Measurements from ENCODE around the gene KCNQ2. TPM values are rescaled to one million over a fixed set of nuclear protein-coding genes. Genes with fewer than 3 reads are reported as not detected.

Gene KCNQ2
- total RNA-seq (not detected), polyA plus RNA-seq (not detected)
- long read RNA-seq, donor 1: 0 reads
- long read RNA-seq, donor 2, transcript KCNQ2-201 (8 exons, 1,426 nt): major isoform, 7 of 7 reads
- long read RNA-seq, donor 2, partial matches to known transcripts: 0 of 7 reads
- long read RNA-seq, donor 2, other reads (novel, unspliced or antisense): 0 of 7 reads
- long read RNA-seq, donor 3: 0 reads

DNA sequence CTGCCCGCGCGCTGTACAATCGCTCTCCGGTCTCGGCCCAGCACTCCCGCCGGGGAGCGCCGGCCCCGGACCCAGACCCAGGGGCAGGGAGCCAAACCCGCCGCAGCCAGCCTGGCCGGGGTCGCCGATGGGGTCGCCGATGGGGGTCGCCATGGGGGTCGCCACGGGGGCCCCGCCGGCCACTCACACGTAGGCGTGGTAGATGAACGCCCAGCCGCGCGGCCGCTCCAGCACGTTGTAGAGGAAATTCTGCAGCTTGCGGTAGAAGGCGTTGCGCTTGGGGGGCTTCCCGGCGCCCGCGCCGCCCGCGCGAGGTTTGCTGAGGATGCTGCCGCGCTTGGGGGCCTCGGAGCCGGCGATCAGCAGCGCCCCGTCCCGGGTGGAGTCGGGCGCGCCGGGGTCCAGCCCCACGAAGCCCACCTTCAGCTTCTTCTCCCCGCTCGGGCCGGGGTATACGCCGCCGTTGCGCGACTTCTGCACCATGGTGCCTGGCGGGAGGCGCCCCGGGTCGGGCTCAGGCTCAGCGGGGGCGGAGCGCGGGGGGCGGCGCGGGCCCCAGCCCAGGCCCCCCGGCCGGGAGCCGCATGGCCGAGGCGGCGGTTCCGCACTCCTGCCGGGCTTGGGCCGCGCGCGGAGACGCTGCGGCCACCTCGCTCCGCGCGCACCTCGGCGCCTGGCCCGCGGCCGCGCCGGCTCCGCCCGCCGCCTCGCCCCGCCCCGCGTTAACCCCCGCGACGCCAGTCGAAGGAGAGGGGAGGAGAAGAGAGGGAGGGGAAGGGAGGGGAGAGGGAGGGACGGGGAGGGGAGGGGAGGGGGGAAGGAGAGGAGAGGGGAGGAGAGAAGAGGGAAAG is at the start of gene KCNQ2:
TSS of gene KCNQ2 (minus strand) at position 675 of the 851 bp plus-strand sequence. CDS start at position 483, 192 bp downstream.
- Histone ChIP-seq H3K4me1 (ENCODE audit: insufficient read depth) (no peaks in the 10 kb centered on the region), H3K27ac (no peak within 1 kb of the TSS), H3K36me3 (no peaks in the 10 kb centered on the region), H3K27me3 (peaks cover 2% of the 10 kb centered on the region), H3K4me3 (no peak within 1 kb of the TSS), H3K9me3 (no peaks in the 10 kb centered on the region)
- TF ChIP-seq, protein P1, sequence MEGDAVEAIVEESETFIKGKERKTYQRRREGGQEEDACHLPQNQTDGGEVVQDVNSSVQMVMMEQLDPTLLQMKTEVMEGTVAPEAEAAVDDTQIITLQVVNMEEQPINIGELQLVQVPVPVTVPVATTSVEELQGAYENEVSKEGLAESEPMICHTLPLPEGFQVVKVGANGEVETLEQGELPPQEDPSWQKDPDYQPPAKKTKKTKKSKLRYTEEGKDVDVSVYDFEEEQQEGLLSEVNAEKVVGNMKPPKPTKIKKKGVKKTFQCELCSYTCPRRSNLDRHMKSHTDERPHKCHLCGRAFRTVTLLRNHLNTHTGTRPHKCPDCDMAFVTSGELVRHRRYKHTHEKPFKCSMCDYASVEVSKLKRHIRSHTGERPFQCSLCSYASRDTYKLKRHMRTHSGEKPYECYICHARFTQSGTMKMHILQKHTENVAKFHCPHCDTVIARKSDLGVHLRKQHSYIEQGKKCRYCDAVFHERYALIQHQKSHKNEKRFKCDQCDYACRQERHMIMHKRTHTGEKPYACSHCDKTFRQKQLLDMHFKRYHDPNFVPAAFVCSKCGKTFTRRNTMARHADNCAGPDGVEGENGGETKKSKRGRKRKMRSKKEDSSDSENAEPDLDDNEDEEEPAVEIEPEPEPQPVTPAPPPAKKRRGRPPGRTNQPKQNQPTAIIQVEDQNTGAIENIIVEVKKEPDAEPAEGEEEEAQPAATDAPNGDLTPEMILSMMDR (IDR thresholded peaks at IDR 0.05): no peak
- TF ChIP-seq EP300 (IDR thresholded peaks at IDR 0.05) (no peak), POLR2A (IDR thresholded peaks at IDR 0.05) (no peak)
- DNase-seq: no peak
- intact Hi-C loops (cut with DNase I): no loop called here
- WGBS, 3 donors: 1 to 2% (median 1%) methylated on average over 35 to 110 of the region's 111 CpGs

DNA sequence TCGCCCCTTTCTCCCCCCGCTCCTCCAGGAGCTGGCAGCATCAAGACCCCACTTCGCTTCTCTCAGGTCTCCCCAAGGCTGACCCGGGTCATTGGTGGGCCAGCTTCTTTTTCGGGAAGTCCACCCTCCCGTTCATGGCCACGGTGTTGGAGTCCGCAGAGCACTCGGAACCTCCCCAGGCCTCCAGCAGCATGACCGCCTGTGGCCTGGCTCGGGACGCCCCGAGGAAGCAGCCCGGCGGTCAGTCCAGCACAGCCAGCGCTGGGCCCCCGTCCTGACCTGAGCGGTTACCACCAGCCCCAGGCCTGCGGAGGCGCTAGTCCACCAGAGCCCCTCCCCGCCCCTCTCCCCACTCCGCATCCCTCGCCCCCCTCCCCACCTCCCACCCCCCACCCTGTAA is 49.1 kb upstream of the KCNQ2 start:
- TF ChIP-seq, protein P1 (IDR thresholded peaks at IDR 0.05): no peak
- no peak for TF ChIP-seq POLR2A (IDR thresholded peaks at IDR 0.05)
- no peak for TF ChIP-seq EP300 (IDR thresholded peaks at IDR 0.05)
- no peaks in the 10 kb centered on the region for H3K27me3 ChIP-seq
- H3K4me3 ChIP-seq: peak overlapping the region; percentile 69
- peak overlapping the region in 1 of 2 donors; percentile 92 for H3K27ac ChIP-seq
- H3K9me3 ChIP-seq: no peaks in the 10 kb centered on the region
- peak in 1 of 5 donors; percentile 46 for DNase-seq
- 8 to 20% (median 10%) methylated on average over 18 to 23 of the region's 23 CpGs for WGBS, 3 donors
- peaks cover 10% of the 10 kb centered on the region for H3K4me1 ChIP-seq (ENCODE audit: insufficient read depth)
- no peaks in the 10 kb centered on the region for H3K36me3 ChIP-seq
- intact Hi-C loops (cut with DNase I): no loop called here

DNA sequence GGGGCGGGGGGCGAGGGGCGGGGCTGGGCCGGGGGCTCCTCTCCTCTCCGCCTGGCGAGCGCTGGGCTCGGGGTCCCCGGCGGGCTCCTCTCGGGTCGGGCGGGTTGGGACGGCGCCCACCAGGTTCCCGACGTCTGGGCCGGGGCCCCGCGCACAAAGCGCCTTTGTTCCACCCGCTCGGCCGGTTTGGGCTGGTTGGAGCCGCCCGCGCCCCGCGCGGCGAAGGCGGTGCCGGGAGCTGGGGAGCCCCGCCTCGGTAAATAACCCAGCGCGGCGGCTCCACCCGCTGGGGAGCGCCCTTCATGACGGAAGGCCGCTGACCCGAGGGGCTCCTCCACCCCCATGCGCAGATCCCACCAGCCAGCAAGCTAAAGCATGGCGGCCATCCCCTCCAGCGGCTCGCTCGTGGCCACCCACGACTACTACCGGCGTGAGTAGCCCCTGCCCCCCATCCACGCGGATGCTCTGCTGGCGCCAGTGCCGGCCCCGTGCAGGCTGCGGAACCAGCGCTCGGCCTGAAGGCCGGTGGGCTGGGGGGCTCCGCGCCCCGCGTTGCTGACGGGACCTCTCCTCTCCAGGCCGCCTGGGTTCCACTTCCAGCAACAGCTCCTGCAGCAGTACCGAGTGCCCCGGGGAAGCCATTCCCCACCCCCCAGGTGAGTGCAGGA is 48.6 kb upstream of the KCNQ2 start:
- H3K4me1 ChIP-seq (ENCODE audit: insufficient read depth): peaks cover 10% of the 10 kb centered on the region
- TF ChIP-seq EP300 (IDR thresholded peaks at IDR 0.05) (no peak), POLR2A (IDR thresholded peaks at IDR 0.05) (no peak)
- TF ChIP-seq, protein P1 (IDR thresholded peaks at IDR 0.05): no peak
- H3K27ac ChIP-seq: peak overlapping the region; percentile 54 to 92
- peak; percentile 71 to 86 (median 81) for DNase-seq
- no peaks in the 10 kb centered on the region for H3K27me3 ChIP-seq
- intact Hi-C loops (cut with DNase I): no loop called here
- H3K4me3 ChIP-seq: peak overlapping the region; percentile 69
- no peaks in the 10 kb centered on the region for H3K9me3 ChIP-seq
- H3K36me3 ChIP-seq: no peaks in the 10 kb centered on the region
- WGBS, 3 donors: 1% methylated on average over 29 to 68 of the region's 68 CpGs

DNA sequence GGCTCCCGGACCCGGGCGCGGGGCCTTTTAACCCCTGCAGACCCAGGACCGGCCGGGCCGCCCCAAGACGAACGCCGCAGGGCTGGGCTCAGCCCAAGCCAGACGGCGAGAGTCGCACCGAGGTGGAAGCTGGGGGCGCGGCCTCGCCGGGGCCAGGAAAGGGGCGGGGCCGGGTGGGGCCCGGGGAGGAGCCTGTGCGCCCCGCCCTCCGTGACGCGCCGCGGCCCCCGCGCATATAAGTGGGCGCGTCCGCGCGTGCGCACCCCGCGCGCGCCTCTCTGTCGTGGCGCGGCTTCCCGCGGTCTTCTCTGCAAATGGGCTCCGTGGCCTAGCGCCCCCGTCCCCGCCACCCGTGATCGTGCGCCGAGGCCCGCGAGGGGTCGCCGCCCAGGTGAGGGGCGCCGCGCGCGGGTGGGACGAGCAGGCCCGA is 48.1 kb upstream of the KCNQ2 start, which contains the start of gene PPDPF:
TSS of gene PPDPF (plus strand) at position 262 of the 430 bp plus-strand sequence. CDS start 544 bp downstream, outside the sequence.
- Histone ChIP-seq H3K4me1 (ENCODE audit: insufficient read depth) (peaks cover 10% of the 10 kb centered on the region), H3K27ac (peak within 1 kb of the TSS; percentile 54 to 92), H3K4me3 (peak within 1 kb of the TSS; percentile 69), H3K9me3 (no peaks in the 10 kb centered on the region), H3K27me3 (no peaks in the 10 kb centered on the region), H3K36me3 (no peaks in the 10 kb centered on the region)
- intact Hi-C loops (cut with DNase I): no loop called here
- 0 to 1% (median 0%) methylated on average over 32 to 64 of the region's 64 CpGs for WGBS, 3 donors
- DNase-seq: peak; percentile 81 to 91 (median 89)
- TF ChIP-seq, protein P1 (IDR thresholded peaks at IDR 0.05): no peak
- TF ChIP-seq POLR2A (IDR thresholded peaks at IDR 0.05): peak; percentile 93
- no peak for TF ChIP-seq EP300 (IDR thresholded peaks at IDR 0.05)

Measured in ovary (tissue), 10 donors.